Fibroblast of skin of back (primary cell): ENCODE measurements around the gene MGAT5.

Source experiments
- DNase-seq: peaks from one replicate; pipeline ENCODE4 v3.0.0-alpha.2; 2013

The MGAT5 gene

DNA sequence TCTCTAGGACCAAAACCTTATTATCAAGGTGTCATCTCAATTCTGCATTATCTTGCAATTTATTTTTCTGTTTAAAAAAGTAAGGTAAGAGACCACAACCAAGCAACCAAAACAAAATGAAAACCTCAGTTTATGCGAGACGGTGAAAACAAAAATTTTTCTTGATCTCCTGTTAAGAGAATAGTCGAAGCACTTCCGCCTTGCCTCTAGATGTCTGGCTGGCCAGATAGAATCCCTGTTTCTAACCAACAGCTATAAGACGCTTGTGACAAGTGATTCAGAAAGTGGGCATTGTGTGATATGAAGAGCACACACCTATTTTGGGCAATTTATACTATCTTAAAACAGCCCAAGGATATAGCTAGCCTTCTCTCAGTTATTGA lies 51.2 kb downstream of the MGAT5 start:
- DNase-seq, result no peak

- DNase-seq, result no peak
Measured at GRCh38 chr2:134306521-134306920, 52.6 kb downstream of the MGAT5 start.

DNA sequence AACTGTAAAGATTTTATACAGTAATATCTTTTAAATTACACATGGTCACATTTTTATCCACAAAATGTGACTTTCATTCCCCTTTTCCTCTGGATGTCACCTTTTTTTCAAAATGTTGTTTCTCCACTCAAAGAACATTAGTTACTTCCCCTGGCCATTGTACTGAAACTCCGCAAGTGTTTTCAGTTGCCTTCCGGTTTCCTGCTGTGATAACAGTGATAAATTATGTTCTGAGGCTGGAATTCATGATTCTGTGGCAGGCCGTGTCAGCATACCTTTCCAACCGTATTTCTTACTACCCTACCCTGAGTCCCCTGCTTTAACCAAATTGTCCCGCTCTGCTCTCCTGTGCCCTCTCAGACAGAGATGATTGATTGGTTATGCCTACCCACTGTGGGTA lies 53.5 kb downstream of the MGAT5 start:
- DNase-seq, result no peak

DNA sequence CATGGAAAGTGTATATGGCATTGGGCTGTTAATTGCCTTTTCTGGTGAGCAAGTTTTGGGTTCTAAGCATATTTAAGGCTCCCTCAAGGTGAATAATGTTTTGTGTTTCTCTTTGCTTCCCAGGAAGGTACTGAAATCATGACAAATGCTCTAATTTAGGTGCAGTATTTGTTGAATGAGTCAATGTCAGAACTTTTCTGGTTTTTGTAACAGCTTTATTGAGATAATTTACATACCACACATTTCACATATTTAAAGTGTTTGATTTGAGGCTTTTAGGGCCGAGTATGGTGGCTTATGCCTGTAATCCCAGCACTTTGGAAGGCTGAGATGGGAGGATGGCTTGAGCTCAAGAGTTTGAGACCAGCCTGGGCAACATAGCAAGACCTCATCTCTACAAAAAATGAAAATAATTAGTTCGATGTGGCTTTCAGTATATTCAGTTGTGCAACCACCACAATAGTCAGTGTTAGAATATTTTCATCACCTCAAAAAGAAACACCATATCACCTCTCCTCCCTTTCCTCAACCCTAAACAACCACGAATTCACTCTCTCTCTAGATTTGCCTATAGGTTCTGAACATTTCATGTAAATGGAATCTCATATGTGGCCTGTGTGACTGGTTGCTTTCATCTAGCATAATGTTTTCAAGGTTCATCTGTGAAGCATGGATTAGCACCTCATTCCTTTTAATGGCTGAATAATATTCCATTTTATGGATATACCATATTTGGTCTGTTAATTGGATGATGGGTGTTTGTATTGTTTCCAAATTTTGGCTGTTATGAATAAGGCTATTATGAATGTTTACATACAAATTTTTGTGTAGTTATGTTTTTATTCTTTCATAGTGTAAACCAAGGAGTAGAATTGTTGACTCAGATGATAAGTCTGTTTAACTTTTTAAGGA lies 54.9 kb downstream of the MGAT5 start:
- no peak for DNase-seq

GRCh38 chr2:134310107-134311079 lies 56.5 kb downstream of the MGAT5 start:
- DNase-seq, result peak; percentile 20

DNA sequence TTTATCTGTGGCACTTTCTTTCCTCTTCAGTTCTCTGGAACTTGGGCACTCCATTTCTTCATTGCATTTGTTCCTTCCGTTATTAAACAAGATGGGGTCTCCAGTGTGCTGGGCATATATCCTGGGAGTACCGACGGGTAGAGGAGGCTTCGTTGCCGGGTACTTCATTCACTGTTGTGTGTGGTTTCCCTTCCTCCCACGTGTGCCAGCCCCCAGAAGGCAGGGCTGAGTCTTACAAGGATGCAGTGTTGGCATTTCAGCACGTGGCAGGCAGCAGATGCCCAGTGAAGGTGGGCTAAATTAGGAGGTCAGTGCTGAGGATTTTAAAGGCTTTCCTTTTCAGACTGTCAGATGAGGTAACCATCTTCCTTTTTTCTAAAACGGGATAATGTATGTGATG lies 58.6 kb downstream of the MGAT5 start:
- no peak for DNase-seq

DNA sequence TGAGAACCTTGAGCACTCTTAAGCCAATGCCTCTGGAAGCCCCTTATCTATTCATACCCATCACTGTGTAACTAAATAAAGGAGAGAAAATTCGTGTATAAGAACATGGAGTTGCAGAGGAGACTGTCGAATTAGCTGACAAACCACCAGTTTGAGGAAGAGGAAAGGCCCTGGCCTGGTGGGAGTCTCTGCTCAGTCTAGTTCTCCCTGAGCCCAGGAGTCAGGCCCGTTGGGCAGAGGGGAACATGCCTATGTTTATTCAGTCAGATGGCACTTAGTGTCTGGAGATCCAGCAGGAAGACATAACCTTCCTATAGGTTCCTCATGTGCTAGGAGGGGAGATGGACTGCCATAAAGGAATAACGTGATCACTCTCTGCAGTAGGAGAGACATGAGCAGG lies 60.3 kb downstream of the MGAT5 start:
- no peak for DNase-seq

DNA sequence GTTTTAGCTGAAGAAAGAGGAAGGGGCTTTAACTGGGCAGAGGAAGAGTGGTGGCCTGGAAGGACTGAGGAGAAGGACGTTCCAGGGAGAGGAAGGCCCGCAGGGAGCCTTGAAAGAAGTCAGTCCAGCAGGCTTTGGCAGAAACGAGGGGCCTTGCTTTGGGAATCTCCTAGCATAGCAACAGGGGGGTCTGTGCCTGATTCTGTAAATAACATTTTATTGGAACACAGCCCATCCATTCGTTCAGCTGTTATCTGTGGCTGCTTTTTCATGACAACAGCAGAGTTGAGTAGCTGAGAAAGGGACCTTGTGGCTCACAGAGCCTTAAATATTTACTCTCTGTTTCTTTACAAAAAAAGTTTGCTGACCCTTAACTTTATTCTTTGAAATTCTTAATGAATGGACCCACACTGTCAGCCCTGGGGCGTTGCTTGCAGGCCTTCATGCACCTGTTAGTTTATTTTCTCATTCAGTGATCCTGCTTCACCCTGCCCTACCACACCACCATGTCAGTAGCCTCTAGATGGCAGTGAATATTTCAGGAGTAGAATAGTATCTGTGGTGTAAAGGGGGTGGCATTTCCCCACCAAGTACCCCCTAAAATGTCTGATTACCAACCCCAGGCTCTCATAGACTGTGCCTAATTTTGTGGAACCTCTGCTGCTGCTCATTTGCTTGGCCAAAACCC lies 61.0 kb downstream of the MGAT5 start:
- DNase-seq, result no peak

DNA sequence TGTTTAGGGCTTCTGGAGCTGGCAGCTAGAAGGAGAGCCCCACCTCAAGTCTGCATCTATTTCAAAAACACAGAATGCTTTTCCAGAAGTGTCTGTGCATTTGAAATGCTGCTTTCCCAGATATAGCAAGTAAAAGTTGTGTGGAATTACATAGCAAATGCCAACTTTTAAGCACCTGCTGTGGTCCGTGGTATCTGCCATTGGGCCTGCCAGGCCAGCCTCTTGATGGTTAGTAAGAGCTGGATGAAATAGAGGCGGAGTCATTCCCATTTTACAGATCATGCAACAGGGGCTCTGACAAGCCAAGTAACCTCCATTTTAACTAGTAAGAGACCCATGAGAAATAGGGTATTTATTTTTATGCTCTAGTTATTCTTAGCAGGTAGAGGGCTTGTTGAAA lies 61.6 kb downstream of the MGAT5 start:
- no peak for DNase-seq

- no peak for DNase-seq
Measured at GRCh38 chr2:134319596-134320254, 65.9 kb downstream of the MGAT5 start.

DNA sequence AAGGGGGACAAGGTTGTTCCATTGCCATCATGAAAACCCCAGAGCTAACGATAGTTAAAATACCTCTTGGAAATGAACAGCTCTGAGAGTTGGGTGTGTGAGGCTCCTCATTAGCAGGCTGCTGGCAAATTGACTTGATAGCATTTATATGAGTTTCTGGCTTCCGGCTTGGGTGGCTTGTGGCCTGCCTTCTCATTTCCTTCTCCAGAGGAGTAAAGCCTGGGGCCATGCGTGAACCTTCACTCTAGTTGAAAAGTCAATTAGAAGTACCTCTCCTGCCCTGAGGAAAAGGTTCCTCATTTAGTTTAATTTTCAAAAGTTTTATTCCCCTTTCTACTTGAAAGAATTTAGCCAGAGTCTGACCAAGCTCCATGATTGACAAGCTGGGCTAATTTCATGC lies 67.1 kb downstream of the MGAT5 start:
- no peak for DNase-seq

DNA sequence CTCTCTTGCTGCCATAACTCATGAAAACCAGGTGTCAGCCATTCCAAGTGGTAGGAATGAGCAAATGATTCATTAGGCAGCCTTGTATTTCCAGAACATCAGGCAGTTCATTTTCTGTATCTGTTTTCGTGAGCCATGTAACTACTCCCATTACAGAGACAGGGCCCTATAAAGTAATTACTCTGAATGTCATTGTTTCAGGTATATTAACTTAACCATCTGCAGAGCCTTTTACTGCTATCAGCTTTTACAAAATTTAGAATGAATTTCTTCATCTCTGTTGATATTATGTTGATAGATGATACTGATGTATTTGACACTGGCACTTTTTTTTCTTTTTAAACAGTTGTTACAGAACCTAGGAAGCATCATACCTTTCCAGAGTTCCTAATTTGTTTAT lies 69.9 kb downstream of the MGAT5 start:
- DNase-seq, result no peak

DNA sequence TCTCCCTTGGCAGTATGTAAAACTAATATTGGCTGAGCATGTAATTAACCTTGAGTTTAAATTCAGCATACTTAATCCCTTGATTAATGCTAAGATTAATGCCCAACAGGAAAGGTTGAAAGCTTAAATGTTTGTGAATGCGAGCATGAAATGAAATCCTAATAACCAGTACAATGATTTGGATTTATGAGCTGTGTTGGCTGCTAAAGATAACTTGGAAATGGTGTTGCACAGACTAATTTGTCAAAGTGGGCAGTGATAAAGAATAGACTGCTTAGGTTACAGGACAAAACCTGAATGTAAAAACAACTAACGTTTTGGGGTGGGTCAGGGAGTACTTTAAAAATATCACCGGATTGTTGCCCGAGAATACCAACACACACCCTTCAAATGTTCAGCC lies 70.6 kb downstream of the MGAT5 start:
- no peak for DNase-seq

GRCh38 chr2:134324947-134325346 lies 71.1 kb downstream of the MGAT5 start:
- no peak for DNase-seq

GRCh38 chr2:134325696-134326095 lies 71.8 kb downstream of the MGAT5 start:
- DNase-seq, result no peak

- no peak for DNase-seq
Measured at GRCh38 chr2:134327367-134327766, 73.5 kb downstream of the MGAT5 start.

GRCh38 chr2:134331081-134331480 lies 77.2 kb downstream of the MGAT5 start:
- no peak for DNase-seq

DNA sequence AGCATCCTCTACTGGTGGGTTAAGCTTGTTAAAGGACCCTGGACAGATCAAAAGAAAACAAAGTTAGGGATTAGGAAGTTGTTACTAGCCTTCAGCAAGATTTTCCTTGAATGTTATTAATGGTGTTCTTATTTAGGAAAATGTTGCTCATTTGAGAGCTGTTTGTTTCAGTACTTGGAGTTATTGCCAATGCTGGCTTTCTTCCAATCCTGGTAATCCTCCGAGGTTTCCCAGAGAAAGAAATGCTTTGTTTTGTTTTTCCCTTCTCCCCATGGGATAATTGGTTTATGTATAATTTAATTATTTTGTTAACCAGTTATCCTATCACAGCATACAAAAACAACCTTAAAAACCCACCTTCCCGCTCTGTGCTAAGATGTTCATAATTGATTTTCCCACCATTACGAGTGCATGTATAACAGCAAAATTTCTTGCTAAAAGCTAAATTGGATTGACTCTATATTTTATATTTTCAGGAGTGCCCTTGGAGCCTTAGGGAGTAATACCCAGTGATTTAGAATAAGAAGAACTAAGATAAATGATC lies 79.8 kb downstream of the MGAT5 start:
- peak; percentile 2 for DNase-seq

DNA sequence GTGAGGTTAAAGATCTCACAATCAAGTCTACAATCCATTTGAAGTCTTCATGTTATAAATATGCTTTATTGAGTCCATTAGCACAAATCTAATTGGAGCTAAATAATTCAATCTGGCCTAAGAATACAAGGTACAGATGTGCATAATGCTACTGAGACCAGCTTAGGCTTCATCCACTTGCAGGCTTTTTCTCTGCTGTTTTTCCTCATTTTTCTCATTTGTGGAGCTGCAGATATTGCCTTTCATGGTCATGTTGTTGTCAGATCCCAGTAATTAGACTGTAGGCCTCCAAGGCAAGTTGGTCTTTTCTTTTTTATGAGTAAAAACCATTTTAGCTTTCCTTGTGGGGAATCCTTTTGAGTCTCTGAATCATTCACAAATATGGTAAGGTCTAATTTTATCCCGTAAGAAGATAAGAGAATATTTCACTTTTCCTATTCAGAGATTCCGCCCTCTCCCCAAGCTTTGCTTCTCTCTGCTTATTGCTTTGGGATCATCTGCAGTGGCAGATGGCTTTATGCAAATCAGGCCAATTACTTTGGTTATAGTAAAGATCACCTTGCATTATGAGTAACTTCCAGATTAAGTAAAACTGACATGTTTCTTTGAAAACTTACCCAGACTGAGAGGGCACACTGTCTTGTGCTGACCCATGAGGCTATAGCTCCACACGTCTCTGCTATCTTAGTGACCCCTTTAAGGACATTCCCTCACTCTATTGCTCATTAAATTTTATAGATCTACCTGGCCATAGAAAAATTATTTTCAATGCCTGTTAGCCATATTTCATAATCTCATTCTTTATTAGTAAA lies 80.9 kb downstream of the MGAT5 start:
- no peak for DNase-seq

DNA sequence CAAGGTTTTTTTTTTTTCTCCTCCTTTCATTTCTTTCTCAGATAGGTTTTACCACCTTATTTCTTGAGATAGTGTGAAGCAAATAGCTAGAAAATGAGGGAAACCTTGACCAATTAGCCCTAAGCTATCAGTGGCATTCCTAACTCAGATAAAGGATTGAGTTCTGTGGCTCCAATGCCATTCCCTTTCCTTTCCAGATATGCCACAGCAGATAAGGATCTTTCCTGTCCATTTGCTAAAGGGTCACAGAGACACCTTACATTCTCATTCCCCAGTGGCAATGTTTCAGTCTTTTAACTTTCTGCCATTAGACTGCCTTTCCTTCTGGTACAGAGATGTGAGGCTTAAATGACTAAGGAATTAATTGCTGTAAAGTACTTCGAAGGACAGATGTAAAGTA lies 81.7 kb downstream of the MGAT5 start:
- no peak for DNase-seq

GRCh38 chr2:134336352-134336751 lies 82.5 kb downstream of the MGAT5 start:
- DNase-seq, result no peak
